OCI-M1 (cell line): ENCODE results near the gene DLG1.
"Not testable (repeated sequence)": the region's sequence is repeated elsewhere in the genome, so short reads cannot be mapped to it uniquely, and the experiment has no call there.

Experiments
- DNase-seq: peaks from one replicate; lab custom pipeline; 2025; lab: John Stamatoyannopoulos, UW

DLG1 gene

DNA sequence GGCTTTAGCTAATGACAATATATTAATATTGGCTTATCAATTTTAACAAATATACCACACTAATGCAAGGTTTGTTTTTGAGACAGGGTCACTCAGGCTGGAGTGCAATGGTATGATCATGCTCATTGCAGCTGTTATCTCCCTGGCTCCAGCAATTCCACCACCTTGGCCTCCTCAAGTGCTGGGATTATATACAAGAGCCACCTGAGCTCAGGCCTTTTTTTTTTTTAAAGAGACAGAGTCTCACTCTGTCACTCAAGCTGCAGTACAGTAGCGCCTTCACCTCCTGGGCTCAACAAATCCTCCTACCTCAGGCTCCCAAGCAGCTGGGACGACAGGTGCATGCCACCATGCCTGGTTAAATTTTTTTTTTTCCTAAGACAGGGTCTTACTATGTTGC is 11.7 kb downstream of the DLG1 start:
- DNase-seq: no peak

DNA sequence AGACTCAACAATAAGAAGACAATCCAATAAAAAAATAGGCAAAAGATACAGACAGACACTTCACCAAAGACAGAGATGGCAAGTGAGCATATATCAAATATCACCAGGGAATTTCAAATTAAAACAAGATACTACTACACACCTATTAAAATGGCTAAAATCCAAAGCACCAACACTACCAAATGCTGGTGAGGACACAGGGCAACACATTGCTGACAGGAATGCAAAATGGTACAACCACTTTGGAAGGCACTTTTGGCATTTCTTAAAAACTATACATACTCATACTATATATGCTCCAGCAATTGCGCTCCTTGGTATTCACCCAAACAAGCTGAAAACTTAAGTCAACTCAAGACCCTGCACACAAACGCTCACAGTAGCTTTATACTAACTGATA is 12.9 kb downstream of the DLG1 start:
- no peak for DNase-seq

- no peak for DNase-seq
Measured at GRCh38 chr3:197283045-197283444, 15.4 kb downstream of the DLG1 start.

DNA sequence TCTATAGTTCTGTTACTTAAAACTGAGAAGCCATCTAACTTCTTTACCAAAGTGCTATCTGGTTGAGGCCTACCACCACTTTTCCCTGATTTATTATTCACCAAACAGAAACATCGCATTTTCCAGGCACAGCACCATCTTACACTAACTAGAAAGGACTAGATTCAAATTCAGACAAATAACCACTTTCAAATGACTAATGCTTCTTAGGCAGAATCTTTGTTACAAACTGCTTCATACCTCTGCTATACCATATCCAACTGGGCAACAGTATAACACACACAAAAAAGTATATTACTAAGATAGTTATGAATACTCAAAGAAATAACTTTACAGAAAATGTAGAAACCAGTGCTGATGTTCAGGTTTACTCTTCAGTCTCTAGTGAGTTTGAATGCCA is 16.6 kb downstream of the DLG1 start:
- DNase-seq: no peak

DNA sequence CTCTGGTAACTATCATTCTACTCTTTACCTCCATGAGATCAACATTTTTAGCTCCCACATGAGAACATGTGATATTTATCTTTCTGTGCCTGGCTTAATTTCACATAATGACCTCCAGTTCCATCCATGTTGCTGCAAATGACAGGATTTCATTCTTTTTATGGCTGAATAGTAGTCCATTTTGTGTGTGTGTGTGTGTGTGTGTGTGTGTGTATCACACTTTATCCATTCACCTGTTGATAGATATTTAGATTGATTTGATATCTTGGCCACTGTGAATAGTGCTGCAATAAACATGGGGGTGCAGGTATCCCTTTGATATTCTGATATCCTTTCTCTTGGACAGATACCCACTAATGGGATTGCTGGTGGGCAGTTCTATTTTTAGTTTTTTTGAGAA is 18.3 kb downstream of the DLG1 start:
- DNase-seq: no peak

DNA sequence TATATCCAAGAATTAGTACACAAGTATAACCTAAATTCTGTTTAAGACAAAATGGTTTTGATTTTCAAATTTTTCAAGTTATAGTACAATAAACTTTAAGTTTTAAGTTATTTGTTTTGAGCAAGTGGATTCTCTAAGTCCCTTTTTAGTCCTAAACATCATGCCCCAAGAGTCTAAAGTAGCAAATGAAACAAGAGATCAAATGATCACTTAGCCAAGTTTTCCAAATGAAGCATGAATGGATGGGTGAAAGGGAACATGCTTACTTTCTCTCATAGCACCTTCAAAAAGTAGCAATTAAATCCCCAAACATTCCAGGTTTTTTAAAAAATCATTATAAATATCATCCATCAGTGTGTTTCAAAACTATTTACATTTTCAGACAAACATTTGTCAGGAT is 19.5 kb downstream of the DLG1 start:
- DNase-seq: no peak

GRCh38 chr3:197276808-197277207 is 21.6 kb downstream of the DLG1 start:
- not testable (repeated sequence) for DNase-seq

DNA sequence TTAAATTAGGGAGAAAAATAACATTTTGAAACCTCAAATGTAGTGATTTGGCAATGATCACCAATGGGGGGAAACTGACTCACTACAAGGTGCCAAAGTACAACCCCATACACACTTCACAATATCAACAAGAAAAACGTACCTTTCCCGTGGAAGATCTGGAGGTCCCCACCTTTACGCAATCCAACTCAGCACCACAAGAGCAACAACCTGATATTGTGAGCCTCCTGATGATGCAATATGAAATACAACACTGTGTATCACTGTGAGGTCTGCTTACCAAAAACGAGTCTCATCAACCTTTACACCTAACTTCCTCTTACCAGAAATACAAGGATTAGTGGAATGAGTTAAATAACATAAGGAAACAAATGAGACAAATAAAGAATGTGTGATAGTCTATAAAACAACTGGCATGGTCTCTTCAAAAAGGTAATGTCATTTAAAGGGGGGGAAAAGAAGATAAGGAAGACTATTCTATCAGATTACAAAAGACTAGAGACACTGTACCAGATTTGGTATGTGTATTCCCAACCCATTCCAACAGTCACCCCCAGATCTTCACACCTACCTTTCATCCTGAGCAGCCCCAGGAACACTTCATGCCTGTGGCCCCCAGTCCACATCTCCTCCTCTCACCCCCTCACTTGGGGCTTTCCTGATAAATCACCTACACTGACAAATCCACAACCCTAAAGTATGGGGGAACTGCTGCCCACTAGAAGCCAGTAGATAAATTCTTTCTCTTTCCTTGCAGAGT is 27.7 kb downstream of the DLG1 start:
- peak; percentile 37 for DNase-seq

- DNase-seq: no peak
Measured at GRCh38 chr3:197269024-197269423, 29.4 kb downstream of the DLG1 start.

DNA sequence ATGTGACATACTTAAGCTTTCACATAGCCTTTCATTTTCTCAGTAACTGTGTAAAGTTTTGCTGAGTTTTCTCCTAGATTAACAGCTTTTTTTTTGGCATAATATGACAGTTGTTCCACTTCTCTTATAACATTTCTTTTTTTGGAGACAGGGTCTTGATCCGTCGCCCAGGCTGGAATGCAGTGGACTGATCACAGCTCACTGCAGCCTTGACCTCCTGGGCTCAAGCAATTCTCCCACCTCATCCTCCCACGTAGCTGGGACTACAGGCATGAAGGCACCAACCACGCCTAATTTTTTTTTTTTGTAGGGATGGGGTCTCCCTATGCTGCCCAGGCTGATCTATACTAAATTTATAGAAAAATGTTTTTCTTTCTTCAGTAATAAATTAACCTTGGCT is 30.1 kb downstream of the DLG1 start:
- DNase-seq: no peak

GRCh38 chr3:197266331-197266730 is 32.1 kb downstream of the DLG1 start:
- no peak for DNase-seq

- no peak for DNase-seq
Measured at GRCh38 chr3:197262709-197263108, 35.7 kb downstream of the DLG1 start.

DNA sequence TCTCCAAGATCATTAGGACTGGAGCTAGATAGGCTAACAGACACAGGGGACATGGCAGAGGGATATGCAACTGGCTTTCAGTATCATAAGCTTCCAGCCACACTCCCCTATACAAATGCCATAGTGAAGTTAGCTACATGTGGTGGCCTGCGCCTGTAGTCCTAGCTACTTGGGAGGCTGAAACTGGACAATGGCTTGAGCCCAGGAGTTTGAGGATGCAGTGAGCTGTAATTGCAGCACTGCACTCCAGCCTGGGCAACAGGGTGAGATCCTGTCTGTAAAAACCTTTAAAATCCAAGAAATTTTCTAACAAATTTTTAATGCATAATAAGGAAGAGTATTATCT is 37.3 kb downstream of the DLG1 start:
- peak; percentile 7 for DNase-seq

GRCh38 chr3:197260491-197261163 is 37.8 kb downstream of the DLG1 start:
- DNase-seq: peak; percentile 16

DNA sequence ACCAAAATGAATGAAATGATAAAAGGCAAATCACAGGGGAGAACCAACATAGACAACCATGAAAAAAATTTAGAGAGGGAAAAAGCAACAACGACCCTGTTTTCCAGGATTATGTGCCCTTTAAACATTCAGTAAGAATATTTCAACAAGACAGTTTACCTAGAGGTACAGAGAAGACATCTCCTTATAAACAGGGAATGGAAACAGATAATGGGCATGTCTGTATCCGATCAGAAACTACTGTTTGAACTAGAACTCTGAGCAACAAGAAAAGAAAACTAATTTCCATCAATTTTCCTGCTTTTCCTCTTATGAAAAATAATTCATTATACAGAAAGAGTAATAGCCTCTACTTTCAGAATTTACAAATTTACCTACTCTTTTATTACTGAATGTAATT is 39.3 kb downstream of the DLG1 start:
- no peak for DNase-seq

GRCh38 chr3:197258168-197258755 is 40.1 kb downstream of the DLG1 start:
- DNase-seq: no peak

GRCh38 chr3:197257711-197258110 is 40.7 kb downstream of the DLG1 start:
- no peak for DNase-seq

GRCh38 chr3:197256836-197257444 is 41.5 kb downstream of the DLG1 start:
- DNase-seq: peak; percentile 61

DNA sequence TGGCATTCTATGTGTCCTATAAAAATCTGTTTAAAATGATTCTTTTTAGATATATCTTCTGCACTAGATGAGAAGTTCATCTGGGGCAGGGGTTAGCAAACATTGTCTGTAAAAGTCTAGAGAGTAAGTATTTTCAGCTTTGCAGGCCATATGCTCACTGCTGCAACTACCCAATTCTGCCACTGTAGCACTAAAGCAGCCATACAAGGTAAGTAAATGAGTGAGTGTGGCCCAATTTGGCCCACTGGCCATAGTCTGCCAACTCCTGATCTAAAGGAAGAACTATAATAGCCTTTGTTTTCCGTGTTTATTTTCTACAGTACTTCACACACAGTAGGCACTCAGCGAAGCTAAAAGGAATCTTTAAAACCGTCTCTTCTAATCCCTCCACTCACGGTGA is 42.3 kb downstream of the DLG1 start:
- DNase-seq: no peak

DNA sequence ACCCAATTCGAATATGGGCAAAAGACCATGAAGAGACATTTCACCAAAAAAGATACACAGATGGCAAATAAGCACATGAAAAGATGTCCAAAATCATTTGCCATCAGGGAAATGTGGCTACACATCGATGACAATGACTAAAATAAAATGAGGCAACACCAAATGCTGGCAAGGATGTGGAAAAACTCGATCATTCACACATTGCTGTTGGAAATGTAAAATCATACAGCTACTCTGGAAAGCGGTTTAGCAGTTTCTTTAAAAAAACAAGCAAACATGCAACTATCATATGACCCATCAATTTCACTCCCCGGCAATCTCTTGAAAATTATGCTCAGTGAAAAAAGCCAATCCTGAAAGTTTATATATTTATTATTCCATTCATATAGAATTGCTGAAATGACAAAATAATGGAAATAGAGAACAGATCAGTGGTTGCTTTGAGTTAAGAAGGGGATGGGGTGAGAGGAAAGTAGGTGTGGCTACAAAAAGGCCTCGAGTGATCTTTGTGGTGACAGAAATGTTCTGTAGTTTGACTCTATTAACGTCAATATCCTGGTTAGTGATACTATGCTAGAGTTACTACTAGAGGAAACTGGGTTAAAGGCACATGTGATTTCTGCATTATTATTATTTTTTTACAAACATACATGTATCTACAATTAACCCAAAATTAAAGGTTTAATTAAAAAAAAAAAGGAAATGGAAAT is 45.0 kb downstream of the DLG1 start:
- DNase-seq: no peak

DNA sequence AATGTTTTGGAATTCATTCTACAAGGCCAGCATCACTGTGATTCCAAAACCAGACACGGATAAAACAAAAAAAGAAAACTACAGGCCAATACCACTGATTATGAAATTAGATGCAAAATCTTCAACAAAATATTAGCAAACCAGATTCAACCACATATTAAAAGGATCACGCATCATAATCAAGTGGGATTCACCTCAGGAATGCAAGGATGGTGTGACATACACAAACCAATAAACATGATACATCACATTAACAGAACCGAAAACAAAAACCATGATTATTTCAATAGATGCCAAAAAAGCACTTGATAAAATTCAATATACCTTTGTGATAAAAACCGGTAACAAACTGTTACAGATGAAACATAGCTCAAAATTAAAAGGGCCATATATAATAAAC is 48.9 kb downstream of the DLG1 start:
- DNase-seq: no peak

- no peak for DNase-seq
Measured at GRCh38 chr3:197248341-197248740, 50.1 kb downstream of the DLG1 start.
